Measurements from ENCODE around the gene GALK1.
A peak's percentile ranks its signal among the peaks of the same experiment; 100 is the strongest.

Gene GALK1

DNA sequence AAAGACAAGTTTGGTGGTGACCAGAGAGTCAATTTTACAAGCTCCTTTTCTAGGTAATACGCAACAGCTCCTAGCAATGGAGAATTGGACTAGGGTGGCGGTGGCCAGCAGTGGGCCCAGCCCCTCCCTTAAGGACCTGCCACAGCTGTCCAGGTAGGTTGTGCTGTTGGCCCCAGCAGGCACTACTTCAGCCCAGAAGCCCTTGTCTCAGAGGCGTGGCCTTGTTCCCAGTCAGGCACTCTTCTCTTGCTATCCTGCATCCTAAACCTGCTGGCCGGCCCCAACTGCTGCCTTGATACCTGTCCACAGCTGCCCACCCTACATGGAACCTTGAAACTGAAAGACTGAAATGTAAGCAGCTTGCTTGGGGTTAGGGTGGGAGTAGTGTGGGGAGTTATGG, 989 bp upstream of the GALK1 start:
- no peaks in the 10 kb centered on the region for H3K36me3 ChIP-seq (ENCODE audit: insufficient read depth, low read length)
- H3K4me2 ChIP-seq (ENCODE audit: low read length) = no peak overlapping the region
- H2AFZ ChIP-seq (ENCODE audit: low read length) = no peak overlapping the region

DNA sequence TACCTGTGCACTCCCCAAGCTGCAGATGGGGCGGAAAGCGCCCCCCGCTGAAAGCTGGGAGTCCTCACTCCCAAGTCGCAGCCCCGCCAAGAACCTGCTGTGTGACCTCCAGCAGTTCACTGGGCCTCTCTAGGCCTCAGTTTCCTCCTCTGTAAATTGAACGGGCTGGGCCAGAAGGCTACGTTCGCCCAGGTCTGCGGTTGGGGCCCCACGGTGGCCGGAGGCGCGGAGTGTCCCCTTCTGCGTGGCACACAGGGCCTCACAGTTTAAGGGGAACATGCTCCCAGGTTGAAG, 628 bp downstream of the GALK1 start:
- H3K27ac ChIP-seq (ENCODE audit: low read depth, low read length, poor library complexity, severe bottlenecking) = no peak overlapping the region
- H4K20me1 ChIP-seq (ENCODE audit: insufficient read depth, low read length) = no peaks in the 10 kb centered on the region
- H2AFZ ChIP-seq (ENCODE audit: low read length) = no peak overlapping the region

More for the DNA sequence above, 989 bp upstream of the GALK1 start:
- H3K9me2 ChIP-seq (ENCODE audit: low read depth, low read length) = no peaks in the 10 kb centered on the region
- no peaks in the 10 kb centered on the region for H3F3A ChIP-seq (ENCODE audit: insufficient read depth, low read length)
- peaks cover 11% of the 10 kb centered on the region for H3K4me1 ChIP-seq (ENCODE audit: insufficient read depth, low read length, severe bottlenecking)
- no peak overlapping the region for H3K27ac ChIP-seq (ENCODE audit: low read depth, low read length, poor library complexity, severe bottlenecking)
- no peaks in the 10 kb centered on the region for H3K79me2 ChIP-seq (ENCODE audit: insufficient read depth, low read length)
- TF ChIP-seq, protein P1, sequence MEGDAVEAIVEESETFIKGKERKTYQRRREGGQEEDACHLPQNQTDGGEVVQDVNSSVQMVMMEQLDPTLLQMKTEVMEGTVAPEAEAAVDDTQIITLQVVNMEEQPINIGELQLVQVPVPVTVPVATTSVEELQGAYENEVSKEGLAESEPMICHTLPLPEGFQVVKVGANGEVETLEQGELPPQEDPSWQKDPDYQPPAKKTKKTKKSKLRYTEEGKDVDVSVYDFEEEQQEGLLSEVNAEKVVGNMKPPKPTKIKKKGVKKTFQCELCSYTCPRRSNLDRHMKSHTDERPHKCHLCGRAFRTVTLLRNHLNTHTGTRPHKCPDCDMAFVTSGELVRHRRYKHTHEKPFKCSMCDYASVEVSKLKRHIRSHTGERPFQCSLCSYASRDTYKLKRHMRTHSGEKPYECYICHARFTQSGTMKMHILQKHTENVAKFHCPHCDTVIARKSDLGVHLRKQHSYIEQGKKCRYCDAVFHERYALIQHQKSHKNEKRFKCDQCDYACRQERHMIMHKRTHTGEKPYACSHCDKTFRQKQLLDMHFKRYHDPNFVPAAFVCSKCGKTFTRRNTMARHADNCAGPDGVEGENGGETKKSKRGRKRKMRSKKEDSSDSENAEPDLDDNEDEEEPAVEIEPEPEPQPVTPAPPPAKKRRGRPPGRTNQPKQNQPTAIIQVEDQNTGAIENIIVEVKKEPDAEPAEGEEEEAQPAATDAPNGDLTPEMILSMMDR (IDR thresholded peaks at IDR 0.05; ENCODE audit: low read length) = no peak
- TF ChIP-seq EZH2 (IDR thresholded peaks at IDR 0.05; ENCODE audit: borderline replicate concordance, low read length) = no peak
- no peak overlapping the region for H3K4me3 ChIP-seq (ENCODE audit: low read depth, low read length, poor library complexity, severe bottlenecking)
- H3K9me3 ChIP-seq (ENCODE audit: low read length) = no peaks in the 10 kb centered on the region
- H3K9ac ChIP-seq (ENCODE audit: low read length) = no peak overlapping the region
- H3K27me3 ChIP-seq (ENCODE audit: insufficient read depth, low read length) = no peaks in the 10 kb centered on the region
- no peaks in the 10 kb centered on the region for H4K20me1 ChIP-seq (ENCODE audit: insufficient read depth, low read length)

DNA sequence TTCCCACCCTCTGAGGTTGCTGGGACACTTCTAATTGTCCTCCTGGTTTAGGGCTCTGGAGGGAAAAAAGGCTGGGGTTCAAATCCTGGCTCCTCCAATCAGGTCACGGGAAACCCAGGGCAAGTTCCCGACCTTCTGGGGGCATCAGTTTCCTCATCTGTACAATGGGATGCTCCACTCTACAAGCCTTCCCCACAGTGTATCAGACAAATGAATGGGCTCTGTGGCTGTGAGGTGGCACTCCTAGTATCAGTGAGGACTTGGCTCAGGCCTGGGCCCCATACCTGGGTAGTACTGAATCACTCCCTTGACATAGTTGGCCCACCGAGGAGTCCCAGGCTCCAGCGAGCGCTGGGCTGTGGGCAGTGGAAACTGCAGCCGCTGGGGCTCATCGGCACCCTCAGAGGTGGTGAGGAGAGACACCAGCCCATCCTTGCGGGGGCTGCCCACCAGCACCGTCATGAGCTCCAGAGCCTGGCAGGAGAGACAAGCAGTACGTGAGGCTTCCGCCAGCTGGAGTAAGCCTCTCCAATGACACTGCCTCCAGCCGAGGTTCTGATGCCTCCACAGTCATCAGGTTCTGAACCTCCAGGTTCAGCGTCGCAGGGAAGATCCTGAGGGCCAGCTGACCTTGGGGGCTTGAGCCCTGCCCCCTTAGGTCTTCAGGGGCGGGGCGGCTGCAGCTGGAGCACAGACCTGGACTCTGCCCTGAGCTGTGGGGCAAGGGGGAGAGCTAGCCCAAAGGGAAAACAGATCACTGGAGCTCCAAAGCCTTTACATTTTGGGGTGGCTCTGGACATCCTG, 1.2 kb downstream of the GALK1 start:
- H3F3A ChIP-seq (ENCODE audit: insufficient read depth, low read length) = no peaks in the 10 kb centered on the region
- no peaks in the 10 kb centered on the region for H3K36me3 ChIP-seq (ENCODE audit: insufficient read depth, low read length)
- no peaks in the 10 kb centered on the region for H3K79me2 ChIP-seq (ENCODE audit: insufficient read depth, low read length)
- peaks cover 11% of the 10 kb centered on the region for H3K4me1 ChIP-seq (ENCODE audit: insufficient read depth, low read length, severe bottlenecking)
- H3K27me3 ChIP-seq (ENCODE audit: insufficient read depth, low read length) = no peaks in the 10 kb centered on the region
- peak overlapping the region; percentile 71 for H3K4me3 ChIP-seq (ENCODE audit: low read depth, low read length, poor library complexity, severe bottlenecking)
- no peaks in the 10 kb centered on the region for H3K9me2 ChIP-seq (ENCODE audit: low read depth, low read length)
- H3K9me3 ChIP-seq (ENCODE audit: low read length) = no peaks in the 10 kb centered on the region
- TF ChIP-seq EZH2 (IDR thresholded peaks at IDR 0.05; ENCODE audit: borderline replicate concordance, low read length) = no peak
- TF ChIP-seq, protein P1 (IDR thresholded peaks at IDR 0.05; ENCODE audit: low read length) = no peak
- H4K20me1 ChIP-seq (ENCODE audit: insufficient read depth, low read length) = no peaks in the 10 kb centered on the region
- peak overlapping the region; percentile 90 for H3K4me2 ChIP-seq (ENCODE audit: low read length)
- H2AFZ ChIP-seq (ENCODE audit: low read length) = no peak overlapping the region
- peak overlapping the region; percentile 73 for H3K9ac ChIP-seq (ENCODE audit: low read length)
- no peak overlapping the region for H3K27ac ChIP-seq (ENCODE audit: low read depth, low read length, poor library complexity, severe bottlenecking)

More for the DNA sequence above, 628 bp downstream of the GALK1 start:
- H3K79me2 ChIP-seq (ENCODE audit: insufficient read depth, low read length) = no peaks in the 10 kb centered on the region
- H3K27me3 ChIP-seq (ENCODE audit: insufficient read depth, low read length) = no peaks in the 10 kb centered on the region
- H3K4me2 ChIP-seq (ENCODE audit: low read length) = peak overlapping the region; percentile 90
- H3K36me3 ChIP-seq (ENCODE audit: insufficient read depth, low read length) = no peaks in the 10 kb centered on the region
- TF ChIP-seq EZH2 (IDR thresholded peaks at IDR 0.05; ENCODE audit: borderline replicate concordance, low read length) = no peak
- TF ChIP-seq, protein P1 (IDR thresholded peaks at IDR 0.05; ENCODE audit: low read length) = no peak; the same call in 1 of the 2 replicates
- peak overlapping the region; percentile 71 for H3K4me3 ChIP-seq (ENCODE audit: low read depth, low read length, poor library complexity, severe bottlenecking)
- no peaks in the 10 kb centered on the region for H3K9me2 ChIP-seq (ENCODE audit: low read depth, low read length)
- no peaks in the 10 kb centered on the region for H3K9me3 ChIP-seq (ENCODE audit: low read length)
- peak overlapping the region; percentile 73 for H3K9ac ChIP-seq (ENCODE audit: low read length)
- H3F3A ChIP-seq (ENCODE audit: insufficient read depth, low read length) = no peaks in the 10 kb centered on the region
- peaks cover 11% of the 10 kb centered on the region for H3K4me1 ChIP-seq (ENCODE audit: insufficient read depth, low read length, severe bottlenecking)
